ENCODE results near the gene B2M.

GRCh38 chr15:44673639-44674038 lies 37.7 kb upstream of the B2M start:
- TF ChIP-seq, protein P1, sequence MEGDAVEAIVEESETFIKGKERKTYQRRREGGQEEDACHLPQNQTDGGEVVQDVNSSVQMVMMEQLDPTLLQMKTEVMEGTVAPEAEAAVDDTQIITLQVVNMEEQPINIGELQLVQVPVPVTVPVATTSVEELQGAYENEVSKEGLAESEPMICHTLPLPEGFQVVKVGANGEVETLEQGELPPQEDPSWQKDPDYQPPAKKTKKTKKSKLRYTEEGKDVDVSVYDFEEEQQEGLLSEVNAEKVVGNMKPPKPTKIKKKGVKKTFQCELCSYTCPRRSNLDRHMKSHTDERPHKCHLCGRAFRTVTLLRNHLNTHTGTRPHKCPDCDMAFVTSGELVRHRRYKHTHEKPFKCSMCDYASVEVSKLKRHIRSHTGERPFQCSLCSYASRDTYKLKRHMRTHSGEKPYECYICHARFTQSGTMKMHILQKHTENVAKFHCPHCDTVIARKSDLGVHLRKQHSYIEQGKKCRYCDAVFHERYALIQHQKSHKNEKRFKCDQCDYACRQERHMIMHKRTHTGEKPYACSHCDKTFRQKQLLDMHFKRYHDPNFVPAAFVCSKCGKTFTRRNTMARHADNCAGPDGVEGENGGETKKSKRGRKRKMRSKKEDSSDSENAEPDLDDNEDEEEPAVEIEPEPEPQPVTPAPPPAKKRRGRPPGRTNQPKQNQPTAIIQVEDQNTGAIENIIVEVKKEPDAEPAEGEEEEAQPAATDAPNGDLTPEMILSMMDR (IDR thresholded peaks at IDR 0.05) = no peak
- TF ChIP-seq POLR2A (IDR thresholded peaks at IDR 0.05) = no peak

Data from thyroid gland (tissue), 4 donors.